Measurements from ENCODE around the gene RALY. TPM values are rescaled to one million over a fixed set of nuclear protein-coding genes. Genes with fewer than 3 reads are reported as not detected.
A peak's percentile ranks its signal among the peaks of the same experiment; 100 is the strongest.

RALY gene
- total and polyA plus RNA-seq, 2 of the 4 experiments (the other 2 are of a cell fraction), result 46.2 to 115 TPM

DNA sequence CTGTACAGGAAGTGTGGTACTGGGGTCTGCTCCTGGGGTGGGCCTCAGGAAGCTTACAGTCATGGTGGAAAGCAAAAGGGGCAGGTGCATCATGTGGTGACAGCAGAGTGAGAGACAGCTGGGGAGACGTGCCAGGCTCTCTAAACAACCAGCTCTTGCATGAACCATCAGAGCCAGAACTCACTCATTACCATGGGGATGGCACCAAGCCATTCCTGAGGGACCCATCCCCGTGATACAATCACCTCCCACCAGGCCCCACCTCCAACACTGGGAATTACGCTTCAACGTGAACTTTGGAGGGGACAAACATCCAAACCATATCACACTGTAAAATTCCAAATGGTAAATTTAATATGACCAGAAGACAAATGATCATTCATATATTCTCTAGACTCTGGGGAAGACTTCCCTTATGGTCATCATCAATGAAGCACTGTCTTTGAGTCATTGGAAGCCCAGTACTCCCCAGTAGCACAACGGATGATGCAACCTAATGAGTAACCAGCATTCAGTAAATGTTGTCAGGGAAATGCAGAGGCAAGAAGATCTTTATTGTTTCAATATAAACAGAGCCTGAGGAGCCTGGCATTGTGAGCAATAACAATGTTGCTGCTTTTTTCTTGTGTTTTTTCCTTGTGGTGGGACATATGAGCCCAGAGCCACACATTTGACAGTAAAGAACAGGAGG, 48.2 kb upstream of the RALY start:
- no peaks in the 10 kb centered on the region for H3K36me3 ChIP-seq (ENCODE audit: control insufficient read depth, insufficient read depth, low read length)
- H3K56ac ChIP-seq (ENCODE audit: extremely low read depth, insufficient read depth, low read length), result no peak overlapping the region
- H4K91ac ChIP-seq (ENCODE audit: insufficient read depth, low read depth, low read length), result no peak overlapping the region
- DNase-seq (peak; percentile 93), ATAC-seq (ENCODE audit: low read depth) (peak; percentile 96)
- no peak overlapping the region for H2AK5ac ChIP-seq (ENCODE audit: low read depth, low read length)
- H3K23ac ChIP-seq (ENCODE audit: low read depth, low read length), result no peak overlapping the region
- no peak overlapping the region for H3K18ac ChIP-seq (ENCODE audit: low read depth, low read length)
- no peaks in the 10 kb centered on the region for H4K20me1 ChIP-seq (ENCODE audit: insufficient read depth, low read length)
- no peaks in the 10 kb centered on the region for H3K27me3 ChIP-seq (ENCODE audit: control insufficient read depth, insufficient read depth, low read length)
- intact Hi-C loops (cut with micrococcal nuclease), result no loop called here
- H2BK120ac ChIP-seq (ENCODE audit: low read depth, low read length), result no peak overlapping the region; the same call in 1 of the 2 replicates
- H2BK20ac ChIP-seq (ENCODE audit: low read depth, low read length), result no peak overlapping the region; the same call in 1 of the 2 replicates
- in situ Hi-C loops (cut with MboI; ENCODE audit: low sequenced_read_pairs), result no loop called here
- no CpG with 5 or more reads among the region's 5 CpGs for WGBS, 2 experiments (ENCODE audit: extremely low coverage in 2 of 2, insufficient read length in 1 of 2)
- CTCF ChIA-PET, result no interaction called here
- BruUV-seq (replicated peaks), result no TSS peak
- H3K4me2 ChIP-seq (ENCODE audit: low read depth, low read length), result no peak overlapping the region
- H2AK9ac ChIP-seq (replicated peaks; ENCODE audit: low read depth, low read length, poor library complexity), result peak overlapping the region; percentile 20
- dilution Hi-C loops (cut with HindIII; ENCODE audit: low sequenced_read_pairs, unreplicated experiment), result no loop called here
- peaks cover 12% of the 10 kb centered on the region for H3K9me3 ChIP-seq (ENCODE audit: control insufficient read depth, insufficient read depth, low read length)
- no peak overlapping the region for H3K27ac ChIP-seq (ENCODE audit: insufficient read depth, low read length)
- H4K5ac ChIP-seq (ENCODE audit: low read depth, low read length), result no peak overlapping the region
- no peak overlapping the region for H4K8ac ChIP-seq (ENCODE audit: low read depth in 2 of 2, low read length in 2 of 2)
- no peaks in the 10 kb centered on the region for H3K79me1 ChIP-seq (ENCODE audit: low read depth in 1 of 2, low read length in 2 of 2)
- no peak overlapping the region for H3K4me3 ChIP-seq (ENCODE audit: insufficient read depth, low read depth, low read length)
- POLR2A ChIA-PET (ENCODE audit: unreplicated experiment), result no interaction called here
- 0 out of 2 replicates have a peak, but pooled peaks cover 3% of the 10 kb centered on the region for H3K9me1 ChIP-seq (ENCODE audit: insufficient read depth, low read length)
- H2BK15ac ChIP-seq (ENCODE audit: low read depth, low read length), result no peak overlapping the region
- no peak overlapping the region for H3K14ac ChIP-seq (replicated peaks; ENCODE audit: low read depth, low read length)
- H3K9ac ChIP-seq (ENCODE audit: low read depth, low read length), result no peak overlapping the region
- TF ChIP-seq FOS (IDR thresholded peaks at IDR 0.05; ENCODE audit: low read depth, low read length), result peak; percentile 81; the same call in 1 of the 2 replicates
- TF ChIP-seq CEBPB (IDR thresholded peaks at IDR 0.05; ENCODE audit: low read depth, low read length), result peak; percentile 99
- no peak for TF ChIP-seq MAFK (IDR thresholded peaks at IDR 0.05; ENCODE audit: low read depth, low read length)
- H3K4ac ChIP-seq (ENCODE audit: low read depth, low read length), result no peak overlapping the region; the same call in 1 of the 2 replicates
- H2BK5ac ChIP-seq (ENCODE audit: low read depth, low read length, poor library complexity, severe bottlenecking), result no peak overlapping the region
- H3K4me1 ChIP-seq (ENCODE audit: control insufficient read depth, insufficient read depth, low read length), result peaks cover 2% of the 10 kb centered on the region; the same call in 1 of the 2 replicates
- H2AFZ ChIP-seq (replicated peaks; ENCODE audit: low read length, poor library complexity), result no peak overlapping the region

Measured in IMR-90 (cell line).